Neuron (in vitro differentiated cells): ENCODE results near the gene VRK2.
"Not testable (repeated sequence)": the region's sequence is repeated elsewhere in the genome, so short reads cannot be mapped to it uniquely, and the experiment has no call there.

ENCODE experiments used
- H2AFZ ChIP-seq: one replicate; pipeline ENCODE4 v1.6.1; 2013; ENCODE audit warnings: low read depth, mild to moderate bottlenecking, inconsistent platforms, low read length, moderate library complexity
- H3K27me3 ChIP-seq: one replicate; pipeline ENCODE4 v1.6.1; 2013; ENCODE audit warnings: low read length; ENCODE audit not compliant: insufficient read depth
- H3K36me3 ChIP-seq: one replicate; pipeline ENCODE4 v1.6.1; 2013; ENCODE audit warnings: low read length; ENCODE audit not compliant: insufficient read depth
- H3K4me1 ChIP-seq: one replicate; pipeline ENCODE4 v1.6.1; 2013; ENCODE audit warnings: low read length; ENCODE audit not compliant: insufficient read depth
- H3K4me3 ChIP-seq: 2 replicates; pipeline ENCODE4 v1.5.1; 2013; ENCODE audit warnings: mild to moderate bottlenecking, low read length, moderate library complexity
- H3K9me3 ChIP-seq: one replicate; pipeline ENCODE4 v1.6.1; 2013; ENCODE audit warnings: low read length

VRK2 gene

GRCh38 chr2:58133395-58133794, 86.8 kb downstream of the VRK2 start:
- Histone ChIP-seq H3K4me1 (no peaks in the 10 kb centered on the region), H3K9me3 (no peaks in the 10 kb centered on the region), H3K27me3 (no peaks in the 10 kb centered on the region), H3K36me3 (no peaks in the 10 kb centered on the region), H2AFZ (no peak overlapping the region), H3K4me3 (no peak overlapping the region)

DNA sequence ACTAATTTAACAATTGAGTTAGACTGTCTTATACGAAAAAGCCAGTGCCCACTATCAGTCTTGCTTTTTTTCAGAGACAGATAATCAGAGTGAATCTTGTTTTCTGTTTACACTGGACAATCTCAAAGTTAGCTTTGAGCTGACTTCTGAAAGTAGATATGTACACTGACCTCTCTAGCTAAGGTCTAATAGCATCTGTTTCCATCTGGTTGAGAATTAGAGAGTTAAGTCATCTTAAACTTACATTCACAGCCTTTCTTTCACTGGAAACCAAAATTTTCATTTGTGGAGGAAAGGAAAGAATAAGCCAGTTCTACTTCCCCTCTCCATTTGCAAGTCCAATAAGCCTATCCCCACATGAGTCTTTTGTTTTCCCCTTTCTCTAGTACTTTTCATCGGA, 89.3 kb downstream of the VRK2 start:
- Histone ChIP-seq H3K4me3 (no peak overlapping the region), H3K27me3 (no peaks in the 10 kb centered on the region), H3K36me3 (no peaks in the 10 kb centered on the region), H3K9me3 (no peaks in the 10 kb centered on the region), H3K4me1 (no peaks in the 10 kb centered on the region), H2AFZ (no peak overlapping the region)

GRCh38 chr2:58137221-58137620, 90.6 kb downstream of the VRK2 start:
- Histone ChIP-seq H3K9me3 (no peaks in the 10 kb centered on the region), H3K4me1 (no peaks in the 10 kb centered on the region), H3K4me3 (no peak overlapping the region), H3K27me3 (no peaks in the 10 kb centered on the region), H2AFZ (no peak overlapping the region), H3K36me3 (no peaks in the 10 kb centered on the region)

- Histone ChIP-seq H3K4me1 (no peaks in the 10 kb centered on the region), H3K27me3 (no peaks in the 10 kb centered on the region), H3K36me3 (no peaks in the 10 kb centered on the region), H2AFZ (no peak overlapping the region), H3K9me3 (no peaks in the 10 kb centered on the region), H3K4me3 (no peak overlapping the region)
These were observed 91.2 kb downstream of the VRK2 start for GRCh38 chr2:58137856-58138255.

DNA sequence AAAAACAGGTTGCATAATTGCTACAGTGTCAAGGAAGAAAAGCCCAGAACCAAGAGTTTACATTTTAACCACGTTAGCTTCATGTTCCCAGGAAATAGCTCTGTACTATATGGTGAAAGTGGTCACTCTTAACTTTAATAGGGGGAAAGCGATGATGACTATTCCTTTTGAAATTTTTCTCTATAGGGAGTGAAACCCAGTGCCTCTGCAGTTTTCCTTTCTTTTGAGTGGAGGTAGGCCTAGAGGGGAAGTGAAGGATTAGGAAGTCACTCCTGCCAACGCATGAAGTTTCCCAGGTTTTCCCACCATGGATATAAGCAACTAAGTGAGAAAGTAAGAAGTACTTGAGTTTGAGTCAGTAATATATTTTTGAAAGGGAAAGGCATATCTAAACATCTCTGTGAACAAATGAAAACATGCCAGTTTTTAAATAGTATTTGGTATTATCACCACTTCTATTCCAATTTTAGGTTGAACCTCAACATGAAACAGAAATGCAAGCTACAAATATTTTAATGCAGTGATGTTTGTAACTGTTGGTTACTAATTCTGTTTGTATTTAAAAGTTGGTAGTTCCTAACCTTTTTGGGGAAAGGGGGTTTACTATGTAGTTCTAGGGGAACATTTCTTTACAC, 91.9 kb downstream of the VRK2 start:
- H3K9me3 ChIP-seq = no peaks in the 10 kb centered on the region
- H2AFZ ChIP-seq = no peak overlapping the region
- H3K4me1 ChIP-seq = no peaks in the 10 kb centered on the region
- no peaks in the 10 kb centered on the region for H3K27me3 ChIP-seq
- no peak overlapping the region for H3K4me3 ChIP-seq
- H3K36me3 ChIP-seq = no peaks in the 10 kb centered on the region

- no peaks in the 10 kb centered on the region for H3K36me3 ChIP-seq
- H3K4me1 ChIP-seq = no peaks in the 10 kb centered on the region
- H3K27me3 ChIP-seq = no peaks in the 10 kb centered on the region
- H3K4me3 ChIP-seq = no peak overlapping the region
- no peaks in the 10 kb centered on the region for H3K9me3 ChIP-seq
- no peak overlapping the region for H2AFZ ChIP-seq
These were observed 94.0 kb downstream of the VRK2 start for GRCh38 chr2:58140508-58141072.

GRCh38 chr2:58145769-58146168, 99.2 kb downstream of the VRK2 start:
- H3K27me3 ChIP-seq, H3K4me3 ChIP-seq, H3K9me3 ChIP-seq, H2AFZ ChIP-seq, H3K36me3 ChIP-seq, H3K4me1 ChIP-seq: not testable (repeated sequence)

DNA sequence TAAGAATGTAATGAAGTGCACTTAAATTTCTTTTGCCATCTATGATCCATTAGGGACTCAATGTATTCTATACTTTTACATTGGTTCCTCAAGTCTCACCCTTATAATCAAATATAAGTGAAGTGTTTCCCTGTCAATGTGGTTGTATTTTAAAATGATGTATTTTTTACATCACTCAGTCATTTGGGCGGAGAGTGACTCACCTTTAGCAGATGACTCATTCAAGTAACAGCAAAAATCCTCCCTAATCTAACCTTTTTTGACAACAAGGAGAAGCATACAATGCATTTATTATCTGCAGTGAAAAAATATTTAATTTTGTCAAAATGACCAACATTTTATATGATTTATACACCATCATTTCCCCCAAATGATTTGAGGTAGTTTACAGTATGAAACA, 100.1 kb downstream of the VRK2 start:
- Histone ChIP-seq H3K4me3 (no peak overlapping the region), H3K9me3 (no peaks in the 10 kb centered on the region), H2AFZ (no peak overlapping the region), H3K36me3 (no peaks in the 10 kb centered on the region), H3K4me1 (no peaks in the 10 kb centered on the region), H3K27me3 (no peaks in the 10 kb centered on the region)

- H3K9me3 ChIP-seq = no peaks in the 10 kb centered on the region
These were observed 108.7 kb downstream of the VRK2 start for GRCh38 chr2:58155160-58155778.

DNA sequence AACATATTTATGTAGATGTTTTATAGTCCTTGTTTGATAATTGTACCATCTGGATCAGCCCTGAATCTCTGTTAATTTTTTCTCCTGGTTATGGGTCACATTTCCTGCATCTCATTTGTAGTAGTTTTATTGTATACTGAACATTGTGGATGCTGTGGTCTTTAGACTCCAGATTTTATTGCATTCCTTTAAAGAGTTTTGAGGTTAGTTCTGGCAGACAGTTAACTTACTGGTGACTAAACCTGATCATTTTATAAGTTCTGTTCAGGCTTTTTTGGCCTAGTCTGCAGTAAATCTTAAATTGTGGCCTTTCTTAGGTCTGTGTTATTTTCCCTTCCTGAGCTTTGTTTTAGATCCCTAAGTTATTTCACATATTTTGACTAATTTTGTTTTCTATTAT, 110.2 kb downstream of the VRK2 start:
- Histone ChIP-seq H3K9me3 (no peaks in the 10 kb centered on the region), H3K4me3 (no peak overlapping the region), H2AFZ (no peak overlapping the region), H3K27me3 (no peaks in the 10 kb centered on the region), H3K36me3 (peaks cover 38% of the 10 kb centered on the region), H3K4me1 (no peaks in the 10 kb centered on the region)

More at GRCh38 chr2:58155160-58155778, 108.7 kb downstream of the VRK2 start:
- Histone ChIP-seq H3K36me3 (peaks cover 24% of the 10 kb centered on the region), H3K4me3 (no peak overlapping the region), H3K27me3 (no peaks in the 10 kb centered on the region), H2AFZ (no peak overlapping the region), H3K4me1 (no peaks in the 10 kb centered on the region)

GRCh38 chr2:58157754-58158153, 111.1 kb downstream of the VRK2 start:
- no peaks in the 10 kb centered on the region for H3K9me3 ChIP-seq
- no peak overlapping the region for H2AFZ ChIP-seq
- no peaks in the 10 kb centered on the region for H3K4me1 ChIP-seq
- no peak overlapping the region for H3K4me3 ChIP-seq
- H3K36me3 ChIP-seq = peaks cover 44% of the 10 kb centered on the region
- no peaks in the 10 kb centered on the region for H3K27me3 ChIP-seq

- no peak overlapping the region for H3K4me3 ChIP-seq
- H3K36me3 ChIP-seq = peaks cover 51% of the 10 kb centered on the region
- H3K27me3 ChIP-seq = no peaks in the 10 kb centered on the region
- H2AFZ ChIP-seq = no peak overlapping the region
- H3K9me3 ChIP-seq = no peaks in the 10 kb centered on the region
- H3K4me1 ChIP-seq = no peaks in the 10 kb centered on the region
These were observed 111.9 kb downstream of the VRK2 start for GRCh38 chr2:58158481-58158880.

DNA sequence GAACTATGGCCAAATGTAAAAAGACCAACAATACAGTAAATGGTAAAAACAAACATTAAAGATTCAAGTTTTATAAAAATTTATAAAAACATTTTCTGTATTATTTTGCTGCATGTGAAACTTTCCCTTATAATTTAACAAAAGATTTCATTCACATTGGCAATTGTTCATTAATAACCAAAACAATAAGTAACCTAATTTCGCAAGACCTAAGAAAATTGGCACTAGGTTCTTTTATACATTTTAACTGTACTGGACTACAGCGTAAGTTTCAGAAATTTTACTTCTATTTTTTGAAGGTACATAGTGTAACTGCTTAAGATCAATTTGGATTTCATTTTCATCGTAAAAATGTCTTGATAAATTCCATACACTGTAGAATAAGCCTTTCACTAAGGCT, 117.3 kb downstream of the VRK2 start:
- Histone ChIP-seq H3K4me1 (no peaks in the 10 kb centered on the region), H3K27me3 (no peaks in the 10 kb centered on the region), H2AFZ (no peak overlapping the region), H3K4me3 (no peak overlapping the region), H3K36me3 (peaks cover 56% of the 10 kb centered on the region), H3K9me3 (no peaks in the 10 kb centered on the region)

GRCh38 chr2:58168130-58168529, 121.5 kb downstream of the VRK2 start:
- H3K36me3 ChIP-seq = peaks cover 19% of the 10 kb centered on the region
- H3K9me3 ChIP-seq, H3K4me3 ChIP-seq, H3K27me3 ChIP-seq, H2AFZ ChIP-seq, H3K4me1 ChIP-seq: not testable (repeated sequence)
